ENCODE results near the gene ENPEP.

- TF ChIP-seq GATA2 (IDR thresholded peaks at IDR 0.05; ENCODE audit: low read depth, low read length) (no peak), GATA3 (IDR thresholded peaks at IDR 0.05; ENCODE audit: low read depth, low read length) (no peak)
Measured at GRCh38 chr4:110474481-110474880, 1.5 kb upstream of the ENPEP start.

All from SH-SY5Y (cell line).